Tibial artery (tissue), 4 donors: ENCODE data around the gene PIH1D1.
A peak's percentile ranks its signal among the peaks of the same experiment; 100 is the strongest.

Source experiments
- DNase-seq, 2 donors: peaks; one replicate each; pipeline ENCODE4 v3.0.0-alpha.2; 2019
- H3K27ac ChIP-seq, 2 donors: fragments of 200-600 bp; sonication (generic) in 1 of 2; 1 replicate in 1 of 2; 2 replicates in 1 of 2; pipeline ENCODE4 v1.5.1; 2018 to 2019; ENCODE audit warnings: mild to moderate bottlenecking in 1 of 2
- H3K27me3 ChIP-seq, 2 donors: fragments of 200-600 bp; sonication (generic) in 1 of 2; one replicate each; pipeline versions ENCODE4 v1.5.1 to v1.6.0; 2016 to 2019
- H3K36me3 ChIP-seq, 3 donors: fragments of 200-600 bp; sonication (generic) in 2 of 3; one replicate each; pipeline ENCODE4 v1.5.1; 2016 to 2019; ENCODE audit warnings: mild to moderate bottlenecking in 2 of 3
- H3K4me1 ChIP-seq, 4 donors: fragments of 200-600 bp; sonication (generic) in 2 of 4; 1 replicate in 3 of 4; 2 replicates in 1 of 4; pipeline ENCODE4 v1.5.1; 2016 to 2019
- H3K4me3 ChIP-seq, 2 donors: fragments of 200-600 bp; sonication (generic) in 1 of 2; 1 replicate in 1 of 2; 2 replicates in 1 of 2; pipeline ENCODE4 v1.5.1; 2018 to 2019; ENCODE audit warnings: mild to moderate bottlenecking in 2 of 2
- H3K9me3 ChIP-seq, 3 donors: fragments of 200-600 bp; sonication (generic) in 1 of 3; one replicate each; pipeline ENCODE4 v1.5.1; 2016 to 2019
- intact Hi-C: fragments of 100-400 bp; cut with DNase I; formaldehyde crosslinking; loops from one replicate; pipeline ENCODE4 v1.15.0; 2023; ENCODE audit warnings: low total_unique reads
- TF ChIP-seq, protein P1 (sequence below), 2 experiments: fragments of 200-600 bp in 1 of 2; fragments of 450-650 bp in 1 of 2; IDR thresholded peaks; one replicate each; pipeline ENCODE4 v1.5.1; 2017 to 2019; ENCODE audit warnings: antibody characterized with exemption in 2 of 2, mild to moderate bottlenecking in 1 of 2, moderate library complexity in 1 of 2

Gene PIH1D1

DNA sequence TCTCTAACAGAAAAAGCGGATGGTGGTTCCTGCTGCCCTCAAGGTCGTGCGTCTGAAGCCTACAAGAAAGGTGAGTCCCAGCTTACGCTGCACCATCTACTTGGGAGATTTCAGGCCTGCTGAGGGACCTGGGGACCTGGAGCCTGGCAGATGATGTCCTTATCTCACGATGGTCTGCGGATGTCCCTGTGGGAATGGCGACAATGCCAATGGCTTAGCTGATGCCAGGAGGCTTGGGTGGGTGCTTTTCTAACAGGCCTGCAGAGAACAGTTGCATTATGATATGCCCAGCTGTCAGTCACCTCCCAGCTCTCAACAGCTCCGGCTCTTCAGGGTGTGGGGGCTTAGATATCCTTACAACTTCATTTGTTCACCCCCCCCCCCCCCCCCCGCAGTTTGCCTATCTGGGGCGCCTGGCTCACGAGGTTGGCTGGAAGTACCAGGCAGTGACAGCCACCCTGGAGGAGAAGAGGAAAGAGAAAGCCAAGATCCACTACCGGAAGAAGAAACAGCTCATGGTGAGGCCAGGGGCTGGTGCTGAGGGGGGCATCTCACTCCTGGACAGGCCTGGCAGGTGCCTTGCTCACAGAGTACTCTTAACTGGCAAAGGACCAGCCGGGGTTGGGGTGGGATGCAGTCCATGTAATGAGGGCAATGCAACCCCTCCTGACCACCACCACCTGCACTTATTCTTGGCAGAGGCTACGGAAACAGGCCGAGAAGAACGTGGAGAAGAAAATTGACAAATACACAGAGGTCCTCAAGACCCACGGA lies 39.6 kb upstream of the PIH1D1 start:
- Histone ChIP-seq H3K9me3 (no peaks in the 10 kb centered on the region), H3K27me3 (no peaks in the 10 kb centered on the region), H3K4me3 (no peak overlapping the region), H3K36me3 (peaks cover 32 to 48% (median 41%) of the 10 kb centered on the region in 3 donors), H3K4me1 (peaks cover 0 to 35% (median 31%) of the 10 kb centered on the region in 4 donors), H3K27ac (no peak overlapping the region)
- TF ChIP-seq, protein P1, sequence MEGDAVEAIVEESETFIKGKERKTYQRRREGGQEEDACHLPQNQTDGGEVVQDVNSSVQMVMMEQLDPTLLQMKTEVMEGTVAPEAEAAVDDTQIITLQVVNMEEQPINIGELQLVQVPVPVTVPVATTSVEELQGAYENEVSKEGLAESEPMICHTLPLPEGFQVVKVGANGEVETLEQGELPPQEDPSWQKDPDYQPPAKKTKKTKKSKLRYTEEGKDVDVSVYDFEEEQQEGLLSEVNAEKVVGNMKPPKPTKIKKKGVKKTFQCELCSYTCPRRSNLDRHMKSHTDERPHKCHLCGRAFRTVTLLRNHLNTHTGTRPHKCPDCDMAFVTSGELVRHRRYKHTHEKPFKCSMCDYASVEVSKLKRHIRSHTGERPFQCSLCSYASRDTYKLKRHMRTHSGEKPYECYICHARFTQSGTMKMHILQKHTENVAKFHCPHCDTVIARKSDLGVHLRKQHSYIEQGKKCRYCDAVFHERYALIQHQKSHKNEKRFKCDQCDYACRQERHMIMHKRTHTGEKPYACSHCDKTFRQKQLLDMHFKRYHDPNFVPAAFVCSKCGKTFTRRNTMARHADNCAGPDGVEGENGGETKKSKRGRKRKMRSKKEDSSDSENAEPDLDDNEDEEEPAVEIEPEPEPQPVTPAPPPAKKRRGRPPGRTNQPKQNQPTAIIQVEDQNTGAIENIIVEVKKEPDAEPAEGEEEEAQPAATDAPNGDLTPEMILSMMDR (IDR thresholded peaks at IDR 0.05), result no peak
- no peak for DNase-seq
- intact Hi-C loops, result loop anchor here (10.0 kb wide), 1 partner anchor 184 kb away; the partner anchor contains the start of gene PRMT1

DNA sequence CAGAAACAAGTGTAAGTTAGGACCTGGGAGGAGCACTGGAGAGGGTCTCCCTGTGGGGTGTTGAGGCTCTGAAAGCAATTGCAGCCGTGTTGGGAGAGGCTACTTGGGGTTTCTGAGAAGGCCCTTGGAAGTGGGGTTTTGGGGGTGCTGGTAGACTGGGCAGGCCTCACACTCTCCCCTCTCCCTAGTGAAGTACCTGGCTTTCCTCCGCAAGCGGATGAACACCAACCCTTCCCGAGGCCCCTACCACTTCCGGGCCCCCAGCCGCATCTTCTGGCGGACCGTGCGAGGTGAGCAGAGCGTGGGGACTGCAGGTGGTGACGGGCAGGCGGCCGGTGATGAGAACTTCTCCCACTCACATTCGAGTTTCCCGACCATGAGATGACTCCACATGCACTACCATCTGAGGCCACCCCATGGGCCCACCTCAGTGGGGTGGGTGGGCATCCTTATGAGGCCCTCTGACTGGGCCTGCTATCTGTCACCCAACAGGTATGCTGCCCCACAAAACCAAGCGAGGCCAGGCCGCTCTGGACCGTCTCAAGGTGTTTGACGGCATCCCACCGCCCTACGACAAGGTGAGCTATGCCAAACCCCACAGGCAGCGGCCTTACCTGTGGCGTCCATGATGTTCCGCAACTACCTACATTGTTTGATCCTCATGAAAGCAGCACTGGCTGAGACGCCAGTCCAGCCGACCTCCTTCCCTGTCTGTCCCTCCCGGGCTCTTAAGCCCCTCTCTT lies 38.8 kb upstream of the PIH1D1 start:
- Histone ChIP-seq H3K4me1 (peaks cover 0 to 32% (median 29%) of the 10 kb centered on the region in 4 donors), H3K36me3 (peaks cover 32 to 48% (median 41%) of the 10 kb centered on the region in 3 donors), H3K4me3 (no peak overlapping the region), H3K9me3 (no peaks in the 10 kb centered on the region), H3K27ac (peak overlapping the region; percentile 83 to 84), H3K27me3 (no peaks in the 10 kb centered on the region)
- DNase-seq, result no peak
- intact Hi-C loops, result loop anchor here (10.0 kb wide), 1 partner anchor 184 kb away; the partner anchor contains the start of gene PRMT1
- TF ChIP-seq, protein P1 (IDR thresholded peaks at IDR 0.05), result no peak

DNA sequence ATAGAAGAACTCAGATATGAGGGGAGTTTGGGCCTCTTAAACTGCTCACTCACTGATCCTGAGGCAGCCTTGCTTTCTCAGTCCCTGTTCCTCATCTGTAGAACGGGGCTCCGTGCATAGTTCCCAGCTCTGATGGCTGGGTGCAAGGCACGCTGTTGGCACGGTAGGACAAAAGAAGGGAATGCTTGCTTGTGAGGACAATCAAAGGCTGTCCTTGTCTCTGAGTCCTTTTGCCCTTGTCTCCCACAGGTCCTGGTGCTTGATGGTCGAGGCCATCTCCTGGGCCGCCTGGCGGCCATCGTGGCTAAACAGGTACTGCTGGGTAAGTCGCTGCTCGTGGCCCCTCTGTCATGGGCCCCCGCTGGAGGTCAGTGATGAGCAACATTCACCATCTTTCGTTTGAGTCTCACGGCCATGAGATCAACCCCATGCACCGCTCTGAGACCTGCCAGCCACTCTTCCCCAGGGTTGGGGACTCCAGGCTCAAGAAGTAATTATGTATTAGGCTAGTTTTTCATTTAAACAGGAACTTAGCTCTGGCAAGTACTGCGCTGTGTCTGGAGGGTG lies 38.1 kb upstream of the PIH1D1 start:
- Histone ChIP-seq H3K9me3 (no peaks in the 10 kb centered on the region), H3K4me3 (peak overlapping the region in 1 of 2 donors; percentile 89), H3K4me1 (peaks cover 0 to 29% (median 26%) of the 10 kb centered on the region in 4 donors), H3K27ac (peak overlapping the region; percentile 83 to 84), H3K27me3 (no peaks in the 10 kb centered on the region), H3K36me3 (peaks cover 32 to 48% (median 41%) of the 10 kb centered on the region in 3 donors)
- no peak for DNase-seq
- intact Hi-C loops, result loop anchor here (10.0 kb wide), 1 partner anchor 185 kb away; the partner anchor contains the start of gene PRMT1
- TF ChIP-seq, protein P1 (IDR thresholded peaks at IDR 0.05), result no peak

DNA sequence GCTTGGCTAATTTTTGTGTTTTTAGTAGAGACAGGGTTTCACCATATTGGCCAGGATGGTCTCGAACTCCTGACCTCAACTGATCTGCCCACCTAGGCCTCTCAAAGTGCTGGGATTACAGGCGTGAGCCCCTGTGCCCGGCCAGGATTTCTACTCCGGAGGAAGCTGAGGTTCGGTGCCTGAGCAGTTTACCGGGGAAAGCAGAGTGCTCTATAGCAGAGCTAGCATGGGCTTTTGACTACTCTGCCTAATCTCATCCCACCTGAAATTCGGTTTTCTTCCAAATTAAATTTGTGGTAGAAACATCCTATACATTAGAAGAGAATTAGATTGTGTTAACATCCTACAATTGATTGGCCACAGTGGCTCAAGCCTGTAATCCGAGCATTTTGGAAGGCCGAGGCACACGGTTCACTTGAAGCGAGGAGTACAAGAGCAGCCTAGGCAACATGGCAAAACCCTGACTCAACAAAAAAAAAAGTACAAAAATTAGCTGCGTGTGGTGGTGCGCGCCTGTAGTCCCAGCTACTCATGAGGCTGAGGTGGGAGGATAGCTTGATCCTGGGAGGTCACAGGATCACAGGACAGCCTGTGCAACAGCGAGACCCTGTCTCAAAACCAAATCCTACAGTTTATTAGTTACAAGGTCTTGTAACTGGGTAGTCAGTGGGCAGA lies 37.4 kb upstream of the PIH1D1 start:
- no peak for DNase-seq
- intact Hi-C loops, result no loop called here
- TF ChIP-seq, protein P1 (IDR thresholded peaks at IDR 0.05), result no peak
- no peaks in the 10 kb centered on the region for H3K27me3 ChIP-seq
- peaks cover 32 to 51% (median 41%) of the 10 kb centered on the region in 3 donors for H3K36me3 ChIP-seq
- H3K4me3 ChIP-seq, result peak overlapping the region; percentile 80 to 89
- H3K4me1 ChIP-seq, result peaks cover 0 to 29% (median 26%) of the 10 kb centered on the region in 4 donors
- no peaks in the 10 kb centered on the region for H3K9me3 ChIP-seq
- H3K27ac ChIP-seq, result peak overlapping the region; percentile 83 to 84
